Measurements from ENCODE around the gene LCN15.

The LCN15 gene

DNA sequence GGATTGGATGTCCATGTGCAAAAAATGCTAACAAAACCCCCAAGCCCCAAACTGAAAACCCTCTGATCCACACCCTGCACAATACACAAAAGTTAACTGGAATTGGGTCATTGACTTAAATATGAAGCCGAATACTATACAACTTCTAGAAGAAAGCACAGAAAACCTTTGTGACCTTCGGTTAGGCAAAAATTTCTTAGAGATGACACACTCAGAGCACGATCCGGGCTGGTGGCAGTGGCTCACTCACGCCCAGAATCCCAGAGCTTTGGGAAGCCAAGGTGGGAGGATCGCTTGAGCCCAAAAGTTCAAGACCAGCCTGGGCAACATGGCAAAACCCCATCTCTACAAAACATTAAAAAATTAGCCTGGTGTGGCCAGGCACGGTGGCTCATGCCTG lies 53.8 kb downstream of the LCN15 start:
- H3K36me3 ChIP-seq (ENCODE audit: control insufficient read depth in 2 of 2, insufficient read depth in 2 of 2, low read length in 2 of 2), result no peaks in the 10 kb centered on the region
- no peaks in the 10 kb centered on the region for H3K9me3 ChIP-seq (ENCODE audit: control insufficient read depth in 2 of 2, low read length in 2 of 2)
- H3K9ac ChIP-seq (ENCODE audit: low read length in 2 of 2), result no peak overlapping the region
- peaks cover 19% of the 10 kb centered on the region for H3K4me1 ChIP-seq (ENCODE audit: control insufficient read depth, insufficient read depth, low read length)
- H3K27me3 ChIP-seq (ENCODE audit: control insufficient read depth in 1 of 2, insufficient read depth in 2 of 2, low read length in 2 of 2), result peaks cover 0 to 9% of the 10 kb centered on the region in 2 donors
- no peak overlapping the region for H3K27ac ChIP-seq (ENCODE audit: low read length)
- no peak overlapping the region for H3K4me3 ChIP-seq (ENCODE audit: low read length in 2 of 2)

Data from stomach smooth muscle (tissue), 2 donors.